ENCODE data around the gene TRMT112. TPM values are rescaled to one million over a fixed set of nuclear protein-coding genes. Genes with fewer than 3 reads are reported as not detected.
A peak's percentile ranks its signal among the peaks of the same experiment; 100 is the strongest.

The TRMT112 gene
- polyA plus RNA-seq, 4 donors = 208 to 244 (median 221) TPM

DNA sequence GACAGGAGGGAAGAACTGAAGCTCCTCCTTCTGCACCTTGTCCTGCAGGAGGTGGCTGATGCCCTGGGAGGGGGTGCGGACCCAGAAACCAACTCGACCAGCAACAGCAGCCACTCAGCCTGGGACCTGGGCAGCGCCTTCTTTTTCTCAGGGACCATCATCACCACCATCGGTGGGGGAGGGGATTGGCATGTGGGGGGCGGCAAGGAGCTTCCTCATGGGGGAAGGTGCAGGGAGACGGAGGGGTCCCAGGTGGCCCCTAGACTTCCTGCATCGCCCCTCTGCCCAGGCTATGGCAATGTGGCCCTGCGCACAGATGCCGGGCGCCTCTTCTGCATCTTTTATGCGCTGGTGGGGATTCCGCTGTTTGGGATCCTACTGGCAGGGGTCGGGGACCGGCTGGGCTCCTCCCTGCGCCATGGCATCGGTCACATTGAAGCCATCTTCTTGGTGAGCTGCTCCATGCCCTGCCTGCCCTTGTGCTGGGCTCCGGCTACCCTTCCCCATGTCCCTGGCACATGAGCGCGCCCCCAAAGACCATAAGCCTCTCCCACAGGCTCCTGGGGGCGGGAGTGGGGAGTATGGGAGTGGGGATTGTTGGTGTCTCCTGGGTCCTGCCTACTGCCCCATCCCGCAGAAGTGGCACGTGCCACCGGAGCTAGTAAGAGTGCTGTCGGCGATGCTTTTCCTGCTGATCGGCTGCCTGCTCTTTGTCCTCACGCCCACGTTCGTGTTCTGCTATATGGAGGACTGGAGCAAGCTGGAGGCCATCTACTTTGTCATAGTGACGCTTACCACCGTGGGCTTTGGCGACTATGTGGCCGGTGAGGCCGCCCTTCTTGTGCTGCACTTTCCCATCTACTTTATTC is 20.3 kb downstream of the TRMT112 start:
- no peak for DNase-seq (ENCODE audit: low read depth in 4 of 4, low spot score in 3 of 4)

DNA sequence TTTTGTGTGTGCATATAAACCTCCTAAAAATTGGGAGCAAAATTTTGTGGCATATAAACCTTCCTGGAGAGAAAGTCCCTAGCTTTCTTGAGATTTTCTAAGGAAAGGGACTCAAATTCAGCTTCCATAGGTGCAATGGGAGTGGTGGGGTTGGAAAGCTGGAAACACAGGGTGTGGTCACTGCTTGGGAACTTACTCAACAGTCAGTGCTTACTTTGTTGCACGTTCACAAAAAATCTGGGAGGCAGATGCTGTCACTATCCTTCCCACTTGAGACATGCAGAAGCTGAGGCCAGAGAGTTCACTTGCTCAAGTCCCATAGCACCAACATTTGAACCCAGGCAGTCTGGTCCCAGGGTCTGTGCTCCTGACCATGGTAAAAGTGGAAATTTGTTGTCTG is 21.1 kb downstream of the TRMT112 start:
- DNase-seq (ENCODE audit: low read depth in 4 of 4, low spot score in 3 of 4) = no peak

DNA sequence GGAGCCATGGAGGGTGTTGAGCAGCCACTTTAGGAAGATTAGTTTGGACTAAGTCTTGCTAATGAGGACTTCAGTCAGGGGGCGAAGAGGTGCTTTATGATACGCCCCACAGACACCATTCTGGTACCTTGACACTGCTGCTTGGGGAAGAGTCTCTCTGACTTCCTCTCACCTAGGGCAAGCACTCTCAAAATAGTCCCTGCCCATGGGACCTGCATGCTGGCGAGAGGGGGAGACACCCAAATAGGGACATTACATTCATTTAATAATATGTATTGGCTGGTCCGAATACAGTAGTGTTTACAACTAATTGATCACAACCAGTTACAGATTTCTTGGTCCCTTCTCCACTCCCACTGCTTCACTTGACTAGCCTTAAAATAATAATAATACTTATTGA is 21.6 kb downstream of the TRMT112 start:
- DNase-seq (ENCODE audit: low read depth in 4 of 4, low spot score in 3 of 4) = no peak

DNA sequence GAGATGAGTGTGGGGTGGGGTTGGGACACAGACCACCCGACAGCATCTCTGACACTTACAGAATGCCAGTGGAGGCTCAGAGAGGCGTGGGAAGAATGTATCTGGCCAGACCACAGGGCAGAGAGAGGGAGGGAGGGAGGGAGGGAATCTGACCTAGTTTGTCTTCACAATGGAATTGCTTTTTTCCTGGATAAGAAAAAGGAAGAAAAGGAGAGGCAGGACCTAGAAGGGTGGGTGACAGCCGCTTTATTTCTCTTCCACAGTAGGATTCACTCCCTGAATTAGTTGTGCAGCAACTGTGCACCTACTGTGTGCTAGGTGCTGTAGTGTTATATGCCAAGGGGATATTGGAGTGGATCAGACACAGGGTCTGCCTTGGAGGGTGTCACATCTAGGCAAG is 22.6 kb downstream of the TRMT112 start:
- DNase-seq (ENCODE audit: low read depth in 4 of 4, low spot score in 3 of 4) = no peak

DNA sequence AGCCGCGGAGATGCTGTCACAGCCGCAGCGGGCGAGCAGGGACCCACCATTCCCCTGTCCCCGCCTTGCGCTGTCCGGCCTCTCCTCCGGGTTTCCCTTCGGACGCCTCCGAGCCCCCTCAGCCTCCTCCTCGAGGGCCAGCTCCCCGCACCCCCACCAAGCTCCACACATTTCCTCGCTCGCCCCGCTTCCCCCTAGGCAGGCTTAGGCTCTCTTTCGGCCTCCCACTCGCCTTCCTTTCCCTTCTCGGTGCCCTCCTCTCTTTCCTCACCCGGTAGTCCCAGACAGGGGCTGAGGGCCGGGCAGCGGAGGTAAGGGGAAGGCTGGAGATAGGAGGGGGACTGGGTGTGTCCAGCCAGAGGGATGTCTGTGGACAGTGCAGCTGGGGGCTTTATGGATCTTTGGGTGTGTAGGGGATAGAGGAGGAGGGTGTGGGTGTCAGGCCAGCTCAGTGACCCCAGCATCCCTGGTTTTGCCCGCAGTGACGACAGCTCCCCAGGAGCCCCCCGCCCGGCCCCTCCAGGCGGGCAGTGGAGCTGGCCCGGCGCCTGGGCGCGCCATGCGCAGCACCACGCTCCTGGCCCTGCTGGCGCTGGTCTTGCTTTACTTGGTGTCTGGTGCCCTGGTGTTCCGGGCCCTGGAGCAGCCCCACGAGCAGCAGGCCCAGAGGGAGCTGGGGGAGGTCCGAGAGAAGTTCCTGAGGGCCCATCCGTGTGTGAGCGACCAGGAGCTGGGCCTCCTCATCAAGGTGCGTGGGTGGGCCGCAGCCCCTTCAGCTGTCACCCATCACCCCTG is 24.7 kb downstream of the TRMT112 start:
- no peak for DNase-seq (ENCODE audit: low read depth in 4 of 4, low spot score in 3 of 4)

DNA sequence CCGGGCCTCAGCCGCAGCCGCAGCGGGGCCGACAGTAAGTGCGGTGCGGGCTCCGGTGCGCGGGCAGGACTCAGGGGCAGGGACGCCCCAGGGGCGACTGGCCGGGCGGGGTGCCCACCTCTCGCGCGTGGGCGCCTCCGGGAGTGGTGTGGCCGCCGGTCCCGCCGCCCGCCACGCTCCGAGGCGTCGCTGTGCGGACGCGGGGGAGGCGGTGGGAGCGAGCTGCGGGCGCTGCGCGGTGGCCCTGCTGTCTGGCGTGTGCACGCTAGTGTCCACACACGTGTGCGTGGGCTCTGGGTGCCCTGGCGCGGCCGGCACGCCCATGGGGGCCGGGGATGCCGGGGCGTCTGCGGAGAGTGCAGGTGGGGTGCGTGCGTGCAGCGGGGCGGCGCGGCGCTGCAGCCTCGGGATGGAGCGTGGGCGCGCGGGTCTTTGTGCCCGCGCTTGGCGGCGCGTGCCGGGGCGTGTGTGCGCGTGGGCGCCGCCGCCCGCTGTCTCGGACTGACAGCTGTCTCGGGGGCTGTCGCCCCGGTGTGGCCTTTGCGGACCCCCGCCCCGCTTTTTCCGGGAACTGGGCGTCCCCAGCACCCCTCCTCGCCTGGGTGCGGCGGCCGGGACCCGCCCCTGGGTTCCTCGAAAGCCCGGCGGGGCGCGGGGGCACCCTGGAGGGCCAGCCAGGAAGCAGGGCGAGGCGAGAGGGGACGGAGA is 25.5 kb downstream of the TRMT112 start:
- no peak for DNase-seq (ENCODE audit: low read depth in 4 of 4, low spot score in 3 of 4)

DNA sequence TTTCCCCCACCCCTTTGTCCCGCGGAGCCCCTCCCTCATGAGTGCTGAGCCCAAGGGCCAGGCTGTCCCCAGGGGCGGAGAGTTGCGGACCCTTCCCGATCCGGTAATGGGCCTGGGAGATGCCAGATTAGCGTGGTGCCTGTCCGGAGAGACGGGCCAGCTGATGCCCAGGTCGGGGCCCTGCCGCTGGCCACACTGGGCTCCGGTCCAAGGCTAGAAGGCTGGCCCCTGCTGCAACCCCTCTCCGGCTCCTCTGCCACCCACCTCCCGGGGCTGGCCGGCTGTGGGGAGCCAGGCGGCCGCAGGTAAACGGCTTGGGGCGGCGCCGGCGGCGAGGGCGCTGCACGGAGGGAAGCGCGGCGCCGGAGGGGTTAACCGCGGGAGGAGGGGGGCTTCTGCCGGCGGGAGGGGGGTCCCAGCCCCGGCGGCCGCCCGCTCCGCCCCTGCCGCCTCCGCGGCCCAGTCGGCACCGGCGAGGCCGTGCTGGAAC is 26.1 kb downstream of the TRMT112 start, which contains the start of gene KCNK4:
KCNK4 (plus strand) TSS at position 41 of the 490 bp plus-strand sequence. CDS start 1,717 bp downstream, outside the sequence.
- no peak for DNase-seq (ENCODE audit: low read depth in 4 of 4, low spot score in 3 of 4)

DNA sequence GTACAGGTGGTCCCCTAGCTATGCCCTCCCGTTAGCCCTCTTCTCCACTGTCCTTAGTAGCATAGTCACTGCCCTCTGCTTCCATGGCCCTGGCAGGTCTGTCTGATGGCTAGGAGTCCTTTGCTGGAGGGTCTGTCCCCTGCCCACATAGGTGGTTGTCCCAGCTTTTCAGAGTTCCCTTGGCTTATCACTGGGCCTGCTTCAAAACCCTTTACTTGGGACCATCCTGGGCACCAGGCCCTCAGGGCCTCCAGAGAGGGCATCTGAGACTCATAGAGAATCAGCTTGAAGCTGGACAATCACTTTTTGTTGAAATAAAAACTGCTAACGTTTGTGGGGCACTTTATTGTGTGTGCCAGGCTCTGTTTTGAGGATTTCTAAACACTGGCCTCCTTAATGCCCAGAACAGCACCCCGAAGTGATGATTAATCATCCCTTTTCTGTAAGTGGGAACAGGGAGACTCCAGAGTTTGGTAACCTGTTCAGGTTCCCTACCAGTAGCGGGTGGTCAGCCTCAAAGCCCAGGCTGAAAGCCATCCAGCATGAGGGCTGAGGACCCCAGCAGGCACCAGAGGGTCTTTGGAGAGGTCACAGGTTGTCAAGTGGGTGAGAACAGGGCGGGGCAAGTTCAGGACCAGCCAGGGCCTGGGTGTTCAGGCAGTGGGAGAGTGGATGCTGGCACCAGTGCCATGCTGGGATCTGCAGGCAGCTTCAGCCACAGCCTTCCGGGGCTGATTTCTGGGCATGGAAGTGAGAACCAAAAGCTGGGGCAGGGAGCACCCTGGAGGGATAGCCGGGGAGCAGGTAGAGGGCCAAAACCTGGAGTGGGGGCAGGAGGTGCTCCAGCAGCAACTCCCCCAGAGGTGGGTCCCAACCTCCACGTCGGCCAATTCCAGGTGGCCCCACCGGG is 26.8 kb downstream of the TRMT112 start:
- DNase-seq (ENCODE audit: low read depth in 4 of 4, low spot score in 3 of 4) = no peak

DNA sequence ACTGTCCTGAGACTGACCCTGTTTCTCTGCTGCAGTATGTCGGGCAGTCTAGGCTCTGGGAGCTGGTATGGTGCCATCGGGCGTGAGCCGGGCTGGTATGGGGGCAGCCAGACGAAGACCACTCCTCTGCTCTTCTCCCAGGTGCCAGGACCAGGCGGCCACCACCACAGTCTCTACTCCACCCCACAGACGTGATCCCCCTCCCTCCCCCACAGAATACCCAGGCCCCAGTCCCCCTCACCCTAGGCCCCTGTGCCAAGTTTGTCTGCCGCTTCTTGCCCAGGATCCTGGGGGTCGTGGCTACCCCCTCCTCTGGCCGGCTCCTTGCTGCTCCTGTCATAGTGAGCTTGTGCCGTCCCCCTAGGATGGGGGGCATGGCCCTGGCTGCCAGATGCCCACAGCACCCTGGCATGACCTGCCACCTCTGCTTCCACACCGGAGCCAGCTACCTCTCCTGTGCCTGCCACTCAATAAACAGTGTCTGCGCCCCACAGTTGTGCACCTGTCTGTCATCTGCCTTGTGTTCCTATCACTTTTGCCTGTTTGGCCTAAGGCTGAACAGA is 28.3 kb downstream of the TRMT112 start:
- DNase-seq (ENCODE audit: low read depth in 4 of 4, low spot score in 3 of 4) = no peak

DNA sequence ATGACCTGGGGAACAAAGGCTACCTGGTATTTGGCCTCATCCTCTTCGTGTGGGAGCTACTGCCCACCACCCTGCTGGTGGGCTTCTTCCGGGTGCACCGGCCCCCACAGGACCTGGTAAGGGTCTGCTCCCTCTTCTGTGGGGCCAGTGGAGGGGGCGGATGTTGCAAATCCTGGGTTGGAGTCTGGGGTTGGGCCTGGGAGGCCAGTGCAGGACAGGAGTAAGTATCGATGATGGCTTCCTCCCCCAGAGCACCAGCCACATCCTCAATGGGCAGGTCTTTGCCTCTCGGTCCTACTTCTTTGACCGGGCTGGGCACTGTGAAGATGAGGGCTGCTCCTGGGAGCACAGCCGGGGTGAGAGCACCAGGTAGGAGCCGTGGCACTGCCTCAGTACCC is 29.0 kb downstream of the TRMT112 start:
- no peak for DNase-seq (ENCODE audit: low read depth in 4 of 4, low spot score in 3 of 4)

DNA sequence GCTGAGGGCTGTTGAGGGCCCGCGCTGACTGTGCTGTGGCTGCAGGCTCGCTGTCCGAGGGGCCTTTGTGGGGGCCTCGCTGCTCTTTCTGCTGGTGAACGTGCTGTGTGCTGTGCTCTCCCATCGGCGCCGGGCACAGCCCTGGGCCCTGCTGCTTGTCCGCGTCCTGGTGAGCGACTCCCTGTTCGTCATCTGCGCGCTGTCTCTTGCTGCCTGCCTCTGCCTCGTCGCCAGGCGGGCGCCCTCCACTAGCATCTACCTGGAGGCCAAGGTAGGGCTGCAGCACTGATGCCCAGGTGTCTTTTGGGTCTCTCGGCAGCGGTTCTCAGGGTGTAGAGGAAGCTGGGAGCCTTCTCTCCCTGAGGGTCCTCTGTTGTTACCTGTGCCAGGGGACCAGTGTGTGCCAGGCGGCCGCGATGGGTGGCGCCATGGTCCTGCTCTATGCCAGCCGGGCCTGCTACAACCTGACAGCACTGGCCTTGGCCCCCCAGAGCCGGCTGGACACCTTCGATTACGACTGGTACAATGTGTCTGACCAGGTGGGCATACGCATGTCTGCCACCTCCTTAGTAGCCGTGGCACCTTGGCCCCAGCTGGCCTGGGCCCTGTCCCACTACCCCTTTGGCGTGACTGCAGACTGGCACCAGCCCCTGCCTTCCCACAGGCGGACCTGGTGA is 29.5 kb downstream of the TRMT112 start:
- no peak for DNase-seq (ENCODE audit: low read depth in 4 of 4, low spot score in 3 of 4)

DNA sequence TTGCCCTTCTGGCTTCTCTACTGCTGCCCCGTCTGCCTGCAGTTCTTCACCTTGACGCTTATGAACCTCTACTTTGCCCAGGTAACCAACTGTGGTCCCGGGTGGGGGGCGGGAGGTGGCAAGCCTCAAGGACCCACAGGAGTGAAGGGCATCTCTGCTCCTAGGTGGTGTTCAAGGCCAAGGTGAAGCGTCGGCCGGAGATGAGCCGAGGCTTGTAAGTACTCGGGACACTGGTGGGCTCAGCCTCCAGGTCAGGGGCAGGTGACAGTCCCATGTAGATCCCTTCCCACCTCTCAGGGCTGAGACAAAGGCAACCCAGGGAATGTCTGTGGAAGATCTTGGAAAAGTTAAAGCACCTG is 30.6 kb downstream of the TRMT112 start:
- DNase-seq (ENCODE audit: low read depth in 4 of 4, low spot score in 3 of 4) = no peak

DNA sequence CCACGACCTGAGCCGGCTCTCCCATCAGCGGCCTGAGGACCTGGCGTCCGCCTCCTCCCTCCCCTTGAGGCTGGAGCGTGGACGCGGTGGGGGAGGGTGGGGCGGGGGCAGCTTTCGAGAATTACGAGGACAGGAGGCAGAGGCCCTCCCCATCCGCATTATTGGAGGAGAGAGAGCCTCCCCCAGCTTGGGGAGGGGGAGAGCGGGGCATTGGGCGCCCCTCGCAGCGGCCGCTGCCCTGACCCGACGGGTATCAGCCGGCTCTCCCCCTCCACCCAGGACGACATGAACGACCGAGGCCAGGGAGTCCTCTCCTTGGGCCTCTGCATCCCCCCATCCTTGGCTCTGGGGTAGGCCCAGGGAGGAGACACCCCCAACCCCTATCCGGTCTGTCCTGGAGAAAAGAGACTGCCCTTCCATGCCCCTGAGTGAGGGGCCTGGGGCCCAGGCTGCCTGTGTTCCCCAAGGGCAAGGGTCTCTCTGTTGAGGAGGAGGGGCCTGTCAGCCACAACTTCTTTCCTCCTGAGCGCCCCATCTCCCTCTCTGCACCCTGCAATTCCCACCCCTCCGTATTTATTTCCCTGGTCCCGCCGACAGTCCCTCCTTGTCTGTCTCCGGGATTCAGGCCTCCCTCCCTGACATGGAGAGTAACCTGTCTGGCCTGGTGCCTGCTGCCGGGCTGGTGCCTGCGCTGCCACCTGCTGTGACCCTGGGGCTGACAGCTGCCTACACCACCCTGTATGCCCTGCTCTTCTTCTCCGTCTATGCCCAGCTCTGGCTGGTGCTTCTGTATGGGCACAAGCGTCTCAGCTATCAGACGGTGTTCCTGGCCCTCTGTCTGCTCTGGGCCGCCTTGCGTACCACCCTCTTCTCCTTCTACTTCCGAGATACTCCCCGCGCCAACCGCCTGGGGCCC is 31.2 kb downstream of the TRMT112 start:
- DNase-seq (ENCODE audit: low read depth in 4 of 4, low spot score in 3 of 4) = no peak

DNA sequence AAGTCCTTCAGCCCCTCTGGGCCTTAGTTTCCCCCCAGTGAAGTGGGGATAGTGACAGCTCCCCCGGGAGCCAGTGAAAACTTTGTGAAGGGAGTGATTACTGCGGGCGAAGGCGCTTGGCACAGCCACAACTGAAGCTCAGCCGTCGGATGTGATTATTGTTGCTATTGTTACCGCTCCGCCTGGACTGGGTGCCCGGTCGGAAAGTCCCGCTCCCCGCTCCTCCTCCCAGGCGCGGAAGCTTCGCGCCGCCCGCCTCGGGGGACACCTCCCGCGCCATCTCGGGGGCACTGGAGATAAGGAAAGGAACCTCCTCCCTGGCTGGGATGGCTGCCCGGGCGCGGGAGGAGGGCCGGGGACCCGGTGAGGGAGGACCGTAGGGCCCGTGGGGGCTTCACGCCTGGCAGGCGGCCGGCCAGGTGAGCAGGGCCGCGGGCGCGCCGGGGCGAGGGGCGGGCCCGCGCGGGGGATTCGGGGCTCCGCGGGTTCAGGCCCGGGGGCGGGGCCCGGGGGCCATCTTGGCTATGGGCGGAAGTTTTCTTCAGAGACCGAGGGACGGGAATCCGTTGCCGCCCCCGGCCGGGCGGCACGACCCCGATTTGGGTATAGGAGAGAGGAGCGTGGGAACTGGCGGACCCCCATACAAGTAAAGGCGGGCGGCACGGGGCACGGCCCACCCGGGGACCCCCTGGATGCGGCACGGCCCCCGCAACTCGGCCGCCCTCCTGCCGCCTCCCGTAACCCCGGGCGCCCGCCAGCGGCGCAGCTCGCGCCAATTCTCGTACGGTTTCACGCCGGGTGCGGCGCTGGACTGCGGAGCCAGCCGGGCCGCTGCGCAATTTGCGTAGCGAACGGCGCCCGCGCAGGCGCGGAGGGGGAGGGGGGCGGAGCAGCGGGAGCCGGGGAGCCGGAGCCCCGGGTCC is 32.1 kb downstream of the TRMT112 start, which contains the start of gene GPR137:
GPR137 (plus strand) TSS at position 887 of the 923 bp plus-strand sequence. CDS start 677 bp downstream, outside the sequence.
- DNase-seq (ENCODE audit: low read depth in 4 of 4, low spot score in 3 of 4) = peak in 2 of 4 donors; percentile 75 to 80

DNA sequence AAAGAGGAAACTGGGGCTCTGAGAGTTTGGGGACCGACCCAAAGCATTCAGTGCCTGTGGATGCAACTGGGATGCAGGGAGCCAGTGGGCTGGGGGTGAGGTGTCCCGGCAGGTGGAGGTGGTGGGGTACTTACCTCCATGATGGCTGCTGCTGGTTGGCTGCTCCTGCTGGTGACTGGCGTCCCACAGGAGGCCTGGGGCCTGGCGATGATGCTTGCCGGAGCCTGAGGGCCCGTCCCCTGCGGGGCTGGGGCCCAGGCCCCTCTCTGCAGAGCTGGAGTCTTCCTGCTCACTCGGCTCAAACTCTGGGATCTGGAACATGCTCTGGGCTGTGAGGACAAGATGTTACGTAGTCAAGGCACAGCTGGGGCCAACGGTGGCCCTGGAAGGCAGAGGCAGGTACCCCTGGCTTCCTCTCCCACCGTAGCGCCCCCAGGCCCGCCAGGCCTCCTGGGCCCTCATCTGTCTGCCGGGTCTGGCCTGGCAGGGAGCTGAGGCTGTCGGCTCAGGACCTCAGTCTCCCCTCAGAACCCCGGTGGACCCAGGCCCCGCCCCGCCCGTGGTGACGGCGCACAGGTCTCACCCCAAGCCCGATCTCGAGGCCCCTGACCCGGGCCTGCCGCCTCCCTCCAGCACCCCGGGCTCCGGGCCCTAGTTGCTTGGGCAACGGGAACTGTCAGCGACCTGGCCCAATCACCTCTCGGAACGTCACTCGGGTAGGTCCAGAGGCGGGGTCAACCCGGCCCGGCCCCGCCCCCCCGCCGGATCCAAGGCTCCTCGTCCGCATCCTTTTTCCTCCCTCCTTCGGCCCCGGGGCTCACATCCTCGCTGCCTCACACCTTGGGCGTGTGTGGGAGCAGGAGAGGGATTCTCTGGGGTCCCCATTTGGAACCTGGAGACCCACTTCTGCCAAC is 33.1 kb downstream of the TRMT112 start, which contains the start of gene BAD:
BAD (minus strand) TSS at position 618 of the 914 bp plus-strand sequence; CDS start at position 321, 297 bp downstream.
- peak in 3 of 4 donors; percentile 81 to 86 (median 84) for DNase-seq (ENCODE audit: low read depth in 4 of 4, low spot score in 3 of 4)

DNA sequence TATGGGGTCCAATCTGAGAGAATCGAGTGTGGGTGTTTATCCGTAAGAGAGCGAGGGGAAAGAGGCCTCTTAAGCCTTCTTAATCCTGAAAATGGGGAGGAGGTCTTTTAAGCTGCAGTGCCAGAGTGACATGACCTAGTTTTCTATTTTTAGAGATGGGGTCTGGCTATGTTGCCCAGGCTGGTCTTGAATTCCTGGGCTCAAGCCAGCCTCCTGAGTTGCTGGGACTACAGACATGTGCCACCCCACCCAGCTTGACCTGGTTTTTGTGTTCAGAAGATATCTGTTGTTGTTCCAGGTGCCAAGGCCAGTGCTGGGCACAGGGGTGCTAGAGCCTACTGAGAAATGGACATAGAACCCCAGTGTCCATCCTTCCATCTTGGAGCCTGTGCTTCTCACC is 34.3 kb downstream of the TRMT112 start:
- DNase-seq (ENCODE audit: low read depth in 4 of 4, low spot score in 3 of 4) = no peak

All from left renal pelvis (tissue), 4 donors.